GM21367 (cell line): ENCODE results near the gene RAB10.
"Not testable (repeated sequence)": the region's sequence is repeated elsewhere in the genome, so short reads cannot be mapped to it uniquely, and the experiment has no call there.

Experiments used
- ATAC-seq: cut with Tn5 transposase; IDR thresholded peaks from one replicate; pipeline ENCODE4 v1.9.1; 2021; ENCODE audit not compliant: unreplicated experiment

Gene RAB10

DNA sequence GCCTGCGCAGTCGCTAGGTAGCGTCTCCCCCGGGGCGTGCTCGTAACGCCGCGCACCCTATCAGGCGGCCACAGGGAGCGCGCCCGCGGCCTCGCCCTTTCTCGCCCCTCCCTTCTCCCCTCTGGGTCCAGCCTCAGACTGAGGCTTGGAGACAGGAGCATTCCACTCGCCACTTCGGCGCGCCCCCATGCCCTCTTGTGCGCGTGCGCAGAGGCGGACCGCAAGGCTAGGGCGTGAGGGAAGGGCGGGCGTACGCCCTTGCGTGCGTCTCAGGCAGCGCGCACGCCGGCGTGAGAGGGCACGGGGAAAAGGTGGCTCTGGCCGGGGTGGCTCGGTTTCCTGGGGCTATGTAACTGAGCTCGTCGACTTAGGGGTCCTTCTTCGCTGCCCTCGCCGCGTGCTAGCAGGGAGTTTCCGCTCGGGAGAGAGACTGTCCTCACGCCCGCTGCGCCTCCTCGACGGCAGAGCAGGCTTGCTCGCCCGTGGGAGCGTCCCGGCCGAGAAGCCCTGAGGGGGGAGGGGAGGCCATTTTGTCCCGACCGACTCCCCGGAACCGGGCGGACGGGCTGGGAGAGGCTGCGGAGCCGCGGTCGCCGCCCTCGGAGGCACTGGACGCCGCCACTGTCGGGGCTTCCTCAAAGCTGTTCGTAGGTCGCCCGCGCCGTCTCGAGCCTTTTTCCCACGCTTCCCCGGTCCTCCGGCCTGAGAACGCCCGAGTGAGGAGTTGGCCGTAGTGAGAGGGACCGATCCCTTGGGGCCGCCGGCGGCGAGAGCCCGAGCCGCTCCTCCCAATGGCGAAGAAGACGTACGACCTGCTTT is at the start of gene RAB10:
RAB10 (plus strand) TSS at position 267 of the 819 bp plus-strand sequence; CDS start at position 792, 525 bp downstream.
- ATAC-seq: peak; percentile 84

DNA sequence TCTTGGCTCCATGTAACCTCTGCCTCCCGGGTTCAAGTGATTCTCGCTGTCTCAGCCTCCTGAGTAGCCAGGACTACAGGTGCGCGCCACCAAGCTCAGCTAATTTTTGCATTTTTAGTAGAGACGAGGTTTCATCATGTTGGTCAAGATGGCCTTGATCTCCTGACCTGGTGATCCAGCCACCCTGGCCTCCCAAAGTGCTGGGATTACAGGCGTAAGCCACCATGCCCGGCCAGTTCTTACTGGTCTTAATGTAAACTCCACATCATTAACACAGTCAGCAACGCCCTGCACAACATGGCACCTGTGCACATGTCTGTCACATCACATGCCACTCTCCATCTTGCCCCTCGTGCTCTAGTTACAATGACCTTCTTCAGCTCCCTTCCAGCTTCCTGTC is 45.8 kb upstream of the RAB10 start:
- no peak for ATAC-seq

DNA sequence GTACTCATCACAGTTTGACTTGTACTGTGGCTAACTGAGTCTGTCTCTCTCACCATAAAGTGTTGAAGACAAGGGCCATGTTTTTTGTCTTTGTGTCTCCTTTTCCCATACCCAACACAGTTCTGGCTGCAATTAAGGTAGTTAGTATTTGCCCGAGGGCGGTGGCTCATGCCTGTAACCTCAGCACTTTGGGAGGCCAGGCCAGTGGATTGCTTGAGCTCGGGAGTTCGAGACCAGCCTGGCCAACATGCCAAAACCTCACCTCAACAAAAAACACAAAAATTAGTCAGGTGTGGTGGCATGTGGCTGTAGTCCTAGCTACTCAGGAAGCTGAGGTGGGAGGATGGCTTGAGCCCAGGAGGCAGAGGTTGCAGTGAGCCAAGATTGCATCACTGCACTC is 44.7 kb upstream of the RAB10 start:
- no peak for ATAC-seq

DNA sequence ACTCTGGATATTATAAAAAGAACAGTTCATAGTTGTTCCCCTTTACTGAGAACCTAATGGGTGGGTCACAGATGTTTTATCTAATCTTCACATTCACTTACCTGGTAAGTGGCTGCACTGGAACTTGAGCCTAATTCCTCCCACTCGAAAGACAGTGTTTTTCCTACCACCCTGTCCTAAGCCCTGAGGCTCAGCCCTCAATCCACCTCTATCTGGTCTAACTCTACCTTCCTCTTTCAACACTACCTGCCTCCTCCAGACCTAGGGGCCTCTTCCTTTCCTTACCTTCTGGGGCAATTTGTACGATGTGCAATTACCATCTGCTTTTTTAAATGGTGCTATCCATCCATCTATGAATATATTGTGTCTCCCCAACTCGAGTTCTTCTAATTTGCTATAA is 41.9 kb upstream of the RAB10 start:
- ATAC-seq: no peak

DNA sequence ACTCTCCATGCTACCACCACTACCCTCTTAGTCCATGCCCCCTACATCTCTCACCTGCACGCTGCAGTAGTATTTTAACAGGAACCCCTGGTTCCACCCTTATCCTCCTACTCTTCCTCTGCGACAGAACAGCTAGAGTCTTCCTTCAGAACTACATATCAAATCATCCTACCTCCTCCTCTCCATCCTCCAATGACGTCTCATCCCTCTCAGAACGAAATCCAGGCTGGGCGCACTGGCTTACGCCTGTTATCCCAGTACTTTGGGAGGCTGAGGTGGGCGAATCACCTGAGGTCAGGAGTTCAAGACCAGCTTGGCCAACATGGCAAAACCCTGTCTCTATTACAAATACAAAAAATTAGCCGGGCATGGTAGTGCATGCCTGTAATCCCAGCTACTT is 41.3 kb upstream of the RAB10 start:
- ATAC-seq: no peak

DNA sequence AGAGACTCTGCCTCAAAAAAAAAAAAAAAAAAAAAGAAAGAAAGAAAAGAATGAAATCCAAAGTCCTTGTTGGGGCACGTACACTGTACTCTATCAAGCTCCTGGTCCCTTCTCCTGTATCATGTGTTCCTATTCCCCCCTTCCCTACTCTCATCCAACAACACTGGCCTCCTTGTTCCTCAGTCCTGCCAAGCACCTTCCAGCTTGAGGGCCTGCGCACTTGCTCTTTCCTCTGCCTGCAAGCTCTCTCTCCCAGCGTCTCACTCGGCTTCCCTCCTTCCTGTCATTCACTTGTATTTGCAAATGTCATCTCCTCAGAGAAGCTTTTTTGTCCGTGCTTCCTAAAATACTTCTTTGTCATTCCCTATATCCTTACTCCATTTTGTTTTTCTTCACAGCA is 40.8 kb upstream of the RAB10 start:
- ATAC-seq: no peak

DNA sequence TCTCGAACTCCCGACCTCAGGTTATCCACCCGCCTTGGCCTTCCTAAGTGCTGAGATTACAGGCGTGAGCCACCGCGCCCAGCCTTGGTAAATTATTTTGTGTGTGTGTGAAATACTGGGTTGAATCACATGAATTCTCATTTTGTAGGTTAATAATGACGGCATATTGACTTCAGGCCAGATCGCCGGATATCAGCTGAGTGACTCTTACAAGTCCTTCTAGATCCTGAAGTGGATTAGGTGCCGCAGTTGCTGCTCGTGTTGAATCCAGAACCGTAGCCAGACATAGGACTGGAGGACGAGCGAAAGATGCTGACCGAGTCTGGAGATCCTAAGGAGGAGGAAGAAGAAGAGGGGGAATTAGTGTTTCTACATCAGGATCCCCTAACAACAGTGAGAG is 39.4 kb upstream of the RAB10 start:
- ATAC-seq: no peak

DNA sequence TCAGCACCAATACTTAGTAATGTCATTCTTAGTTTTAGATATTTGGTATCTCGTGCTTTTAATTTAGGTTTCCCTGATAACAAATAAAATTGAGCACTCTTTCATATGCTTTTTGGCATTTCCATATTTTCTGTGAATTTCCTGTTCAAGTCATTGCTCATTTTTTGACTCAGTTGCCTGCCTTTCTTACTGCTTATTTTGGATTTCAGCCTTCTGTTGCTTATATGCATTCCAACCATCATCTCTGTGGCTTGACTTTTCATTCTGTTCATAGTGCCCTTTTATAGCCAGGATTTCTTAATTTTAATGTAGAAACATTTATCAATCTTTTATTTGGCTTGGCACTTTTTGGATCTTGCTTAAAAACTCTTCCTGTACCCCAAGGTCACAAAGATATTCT is 37.0 kb upstream of the RAB10 start:
- ATAC-seq: no peak

DNA sequence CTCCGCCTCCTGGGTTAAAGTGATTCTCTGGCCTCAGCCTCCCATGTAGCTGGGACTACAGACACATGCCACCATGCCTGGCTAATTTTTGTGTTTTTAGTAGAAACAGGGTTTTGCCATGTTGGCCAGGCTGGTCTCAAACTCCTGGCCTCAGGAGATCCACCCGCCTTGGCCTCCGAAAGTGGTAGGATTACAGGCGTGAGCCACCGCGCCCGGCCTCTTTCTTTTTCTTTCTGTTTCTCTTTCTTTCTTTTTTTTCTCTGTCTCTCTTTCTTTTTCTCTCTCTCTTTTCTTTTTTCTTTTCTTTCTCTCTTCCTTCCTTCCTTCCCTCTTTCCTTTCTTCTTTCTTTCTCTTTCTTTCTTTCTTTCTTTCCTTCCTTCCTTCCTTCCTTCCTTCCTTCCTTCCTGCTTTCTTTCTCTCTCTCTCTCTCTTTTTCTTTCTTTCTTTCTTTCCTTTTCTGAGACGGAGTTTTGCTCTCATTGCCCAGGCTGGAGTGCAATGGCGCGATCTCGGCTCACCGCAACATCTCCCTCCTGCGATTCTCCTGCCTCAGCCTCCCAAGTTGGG is 35.0 kb upstream of the RAB10 start:
- ATAC-seq: not testable (repeated sequence)

DNA sequence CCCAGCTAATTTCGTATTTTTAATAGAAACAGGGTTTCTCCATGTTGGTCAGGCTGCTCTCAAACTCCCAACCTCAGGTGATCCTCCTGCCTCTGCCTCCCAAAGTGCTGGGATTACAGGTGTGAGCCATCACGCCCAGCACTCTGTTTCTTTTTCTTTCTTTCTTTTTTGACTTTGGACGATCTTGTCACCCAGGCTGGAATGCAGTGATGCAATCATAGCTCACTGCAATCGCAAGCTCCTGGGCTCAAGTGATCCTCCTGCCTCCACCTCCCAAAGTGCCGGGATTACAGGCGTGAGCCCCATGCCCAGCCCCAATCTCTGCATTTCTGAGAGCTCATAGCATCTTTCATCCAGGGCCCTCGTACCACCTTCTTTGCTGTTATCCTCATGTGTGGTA is 34.5 kb upstream of the RAB10 start:
- ATAC-seq: not testable (repeated sequence)

DNA sequence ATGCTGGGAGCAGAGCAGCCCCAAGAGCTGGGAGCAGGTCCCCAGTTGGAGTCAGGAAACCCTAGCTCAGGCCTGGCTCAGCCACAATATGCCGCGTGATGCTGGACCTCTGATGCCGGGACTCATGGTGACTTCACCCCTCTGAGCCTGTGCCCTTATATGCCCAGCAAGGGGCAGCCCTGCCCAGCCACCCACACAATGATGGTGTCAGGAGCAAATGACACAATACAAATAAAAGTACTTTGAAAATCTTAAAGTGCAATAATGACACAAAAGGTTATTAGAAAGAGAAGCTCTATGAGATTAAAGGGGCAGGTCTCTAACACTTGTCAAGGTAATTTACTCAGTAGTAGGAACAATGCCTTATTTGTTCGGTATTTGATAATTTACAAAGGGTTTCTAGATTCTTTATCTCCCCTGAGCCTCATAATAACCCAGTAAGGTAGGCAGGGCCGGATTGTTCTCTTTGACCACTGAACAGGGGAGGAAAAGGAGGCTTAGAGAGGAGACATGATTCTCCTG is 33.3 kb upstream of the RAB10 start:
- ATAC-seq: no peak

DNA sequence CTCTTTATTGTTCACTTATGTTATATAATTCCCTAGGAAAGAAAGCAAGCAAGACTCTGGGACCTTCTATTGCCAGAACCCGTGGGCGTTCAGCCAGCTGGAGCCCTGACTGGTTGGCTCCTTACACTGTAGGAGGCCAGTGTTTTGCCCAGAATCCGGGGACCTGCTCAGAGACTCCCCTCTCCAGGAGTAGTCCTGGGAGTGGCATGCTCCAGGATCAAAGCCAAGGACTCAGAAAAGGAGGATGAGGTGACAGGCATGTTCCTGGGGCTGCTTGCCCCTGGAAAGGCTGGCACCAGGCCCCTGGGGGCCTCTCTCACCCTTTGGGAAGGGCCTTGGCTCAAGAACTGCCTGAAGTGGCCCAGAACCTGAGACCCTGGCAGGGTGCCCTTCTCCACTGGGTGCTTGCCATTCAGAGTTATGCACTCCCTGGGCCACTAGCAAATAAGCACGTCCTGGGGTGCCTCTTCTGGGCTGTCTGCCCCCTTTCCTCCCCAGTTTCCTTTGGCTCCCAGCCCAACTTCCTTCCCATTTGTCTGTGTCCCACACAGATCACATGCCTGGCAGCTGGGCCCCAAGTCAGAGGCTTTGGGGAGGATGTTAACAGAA is 32.0 kb upstream of the RAB10 start:
- ATAC-seq: no peak

DNA sequence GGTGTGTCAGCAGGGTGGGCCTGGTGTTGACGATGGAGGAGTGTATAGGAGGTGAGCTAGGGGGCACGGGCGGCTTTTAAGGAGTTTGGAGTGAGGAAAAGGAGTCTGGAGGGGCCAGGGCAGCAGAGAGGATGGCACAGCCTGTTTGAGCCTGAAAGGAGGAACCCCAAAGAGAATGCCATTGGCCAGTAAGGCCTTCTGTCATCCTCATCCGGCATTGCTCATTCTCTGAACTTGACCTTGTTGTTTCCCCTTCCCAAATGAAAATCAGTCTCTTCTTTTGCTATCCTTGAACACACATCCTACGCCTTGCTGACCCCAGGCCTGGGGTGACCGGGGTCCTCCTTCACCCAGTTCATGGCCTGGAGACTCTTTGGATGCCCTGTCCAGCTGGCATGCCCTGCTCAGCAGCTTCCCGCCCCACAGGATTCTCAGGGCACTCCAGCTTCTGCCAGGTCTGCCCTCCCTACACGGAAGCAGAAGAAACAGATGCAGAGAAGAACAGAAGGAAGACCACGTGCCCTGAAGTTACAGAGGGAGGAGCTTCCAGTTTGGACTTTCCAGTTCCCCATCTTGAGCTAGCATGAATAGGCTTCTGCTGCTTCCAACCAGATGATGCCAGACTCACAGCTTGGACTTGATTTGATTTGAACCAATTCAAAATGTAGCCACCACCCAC is 31.1 kb upstream of the RAB10 start:
- no peak for ATAC-seq

DNA sequence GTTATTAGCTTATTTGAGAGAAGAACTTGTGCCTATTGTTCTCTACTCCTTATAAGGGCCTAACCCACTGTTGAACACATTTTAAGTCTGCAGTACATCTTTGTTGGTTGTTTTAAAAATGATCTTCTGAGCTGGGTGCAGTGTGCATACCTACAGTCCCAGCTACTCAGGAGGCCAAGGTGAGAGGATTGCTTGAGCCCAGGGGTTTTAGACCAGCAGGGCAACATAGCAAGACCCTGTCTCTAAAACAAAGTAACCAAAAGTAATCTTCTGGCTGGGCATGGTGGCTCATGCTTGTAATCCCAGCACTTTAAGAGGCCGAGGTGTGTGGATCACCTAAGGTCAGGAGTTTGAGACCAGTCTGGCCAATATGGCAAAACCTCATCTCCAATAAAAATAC is 25.8 kb upstream of the RAB10 start:
- no peak for ATAC-seq

DNA sequence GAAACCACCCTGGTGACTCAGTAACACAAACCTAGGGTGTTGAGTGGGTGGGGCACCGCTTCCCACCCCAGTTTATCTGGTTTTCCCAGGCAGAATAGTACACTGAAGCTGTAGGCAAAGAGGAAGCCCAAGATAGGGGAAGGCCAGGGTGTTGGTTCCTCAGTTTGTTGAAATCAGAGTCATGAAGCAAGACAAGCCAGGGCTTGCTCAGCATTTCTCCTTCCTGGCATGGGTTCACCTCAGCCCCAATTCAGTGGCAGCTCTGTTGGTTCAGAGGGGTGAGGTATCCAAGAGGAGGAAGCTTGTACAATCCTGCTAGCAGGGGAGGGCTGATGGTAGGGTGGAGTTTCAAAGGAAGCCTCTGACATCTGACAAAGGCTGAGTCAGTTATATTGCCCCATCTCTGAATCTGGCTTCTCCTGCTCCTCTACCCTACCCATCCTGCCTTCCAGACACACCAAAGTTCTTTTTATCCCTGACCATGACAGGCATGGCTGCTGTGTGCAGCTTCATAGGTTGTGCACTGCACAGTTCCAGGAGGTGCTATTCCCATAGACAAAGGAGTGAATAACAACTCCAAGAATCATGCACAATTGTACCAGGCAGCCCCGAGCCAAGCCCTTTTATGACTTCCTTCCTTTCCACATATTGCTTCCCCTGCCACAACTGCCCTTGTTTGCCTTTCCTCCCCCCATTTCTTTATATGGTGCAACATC is 24.9 kb upstream of the RAB10 start:
- no peak for ATAC-seq

DNA sequence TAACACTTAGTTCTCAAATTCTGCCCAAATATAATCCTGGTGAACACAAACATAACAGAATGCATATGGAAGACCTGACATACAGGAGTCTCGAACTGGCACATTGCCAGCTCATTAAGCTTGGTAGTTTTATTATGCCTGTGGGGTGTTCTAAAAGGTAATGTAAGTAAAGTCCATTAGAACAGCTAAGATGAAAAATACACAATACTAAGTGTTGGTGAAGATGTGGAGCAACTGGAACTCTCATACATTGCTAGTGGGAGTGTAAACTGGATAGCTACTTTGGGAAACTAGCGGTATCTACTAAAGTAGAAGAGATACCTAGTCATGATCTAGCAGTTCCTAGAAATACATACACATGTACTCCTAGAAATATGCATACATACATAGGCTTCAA is 24.3 kb upstream of the RAB10 start:
- no peak for ATAC-seq

DNA sequence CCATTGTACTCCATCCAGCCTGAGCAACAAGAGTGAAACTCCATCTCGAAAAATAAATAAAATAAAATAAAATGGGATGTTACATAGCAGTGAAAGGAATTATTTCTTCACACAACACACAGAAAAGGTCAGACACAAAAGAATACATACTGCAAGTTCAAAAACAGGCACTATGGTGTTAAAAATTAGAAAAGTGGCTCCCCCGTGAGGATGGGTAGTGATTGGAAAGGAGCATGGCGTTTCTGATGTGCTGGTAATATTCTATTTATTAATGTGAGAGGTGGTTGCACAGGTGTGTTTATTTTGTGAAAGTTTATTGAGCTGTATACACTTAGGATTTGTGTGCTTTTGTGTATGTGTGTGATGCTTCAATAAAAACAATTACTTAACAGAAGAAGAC is 22.9 kb upstream of the RAB10 start:
- ATAC-seq: no peak

DNA sequence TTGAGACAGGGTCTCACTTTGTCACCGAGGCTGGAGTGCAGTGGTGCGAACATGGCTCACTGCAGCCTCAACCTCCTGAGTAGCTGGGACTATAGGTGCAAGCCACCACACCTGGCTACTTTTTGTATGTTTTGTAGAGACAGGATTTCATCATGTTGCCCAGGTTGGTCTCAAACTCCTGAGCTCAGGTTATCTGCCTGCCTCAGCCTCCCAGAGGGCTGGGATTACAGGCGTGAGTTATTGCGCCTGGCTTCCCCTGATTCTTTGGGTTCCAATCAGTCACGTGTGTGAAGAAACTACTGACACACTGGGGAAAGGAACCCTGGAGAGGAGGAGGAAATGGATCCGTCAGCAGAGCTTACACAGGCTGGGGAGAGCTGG is 22.3 kb upstream of the RAB10 start:
- no peak for ATAC-seq

DNA sequence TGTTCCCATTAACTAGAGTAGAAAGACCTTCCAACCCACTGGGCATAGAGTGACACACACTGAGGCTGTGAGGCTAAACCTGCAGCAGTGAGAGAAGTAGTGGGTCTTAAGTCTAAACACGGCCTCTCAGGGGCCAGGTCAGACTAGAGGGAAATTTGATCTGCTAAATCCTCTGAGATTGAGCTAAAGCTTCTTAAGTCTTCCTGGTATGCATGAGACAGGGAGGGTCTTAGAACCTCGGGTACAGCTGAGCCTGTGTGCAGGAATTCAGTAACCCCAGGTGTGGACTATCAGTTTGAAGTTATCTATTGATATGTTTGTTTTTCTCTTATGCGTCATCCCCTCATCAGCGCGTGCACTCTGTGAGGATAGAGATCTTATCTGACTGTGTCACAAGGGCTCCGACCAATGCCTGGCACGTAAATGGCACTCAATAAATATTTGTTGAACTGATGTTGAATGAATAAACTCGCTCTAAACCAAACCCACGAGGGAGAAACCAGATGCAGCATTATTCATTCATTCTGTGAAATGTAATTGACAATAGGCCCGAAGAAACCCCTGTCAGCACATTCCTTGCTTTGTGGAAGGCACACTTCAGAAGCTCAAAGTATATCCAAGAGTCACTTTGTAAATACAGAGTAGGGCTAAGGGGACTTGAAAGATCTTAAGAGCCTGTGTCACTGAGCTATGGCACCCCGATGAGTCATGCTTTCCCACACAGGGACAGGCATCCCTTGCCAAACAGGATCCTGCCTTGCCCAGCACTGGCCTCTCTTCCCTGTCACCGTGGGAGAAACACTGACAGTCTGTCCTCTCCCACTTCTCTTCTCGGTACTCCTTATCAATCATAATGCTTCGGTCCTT is 21.7 kb upstream of the RAB10 start:
- no peak for ATAC-seq

DNA sequence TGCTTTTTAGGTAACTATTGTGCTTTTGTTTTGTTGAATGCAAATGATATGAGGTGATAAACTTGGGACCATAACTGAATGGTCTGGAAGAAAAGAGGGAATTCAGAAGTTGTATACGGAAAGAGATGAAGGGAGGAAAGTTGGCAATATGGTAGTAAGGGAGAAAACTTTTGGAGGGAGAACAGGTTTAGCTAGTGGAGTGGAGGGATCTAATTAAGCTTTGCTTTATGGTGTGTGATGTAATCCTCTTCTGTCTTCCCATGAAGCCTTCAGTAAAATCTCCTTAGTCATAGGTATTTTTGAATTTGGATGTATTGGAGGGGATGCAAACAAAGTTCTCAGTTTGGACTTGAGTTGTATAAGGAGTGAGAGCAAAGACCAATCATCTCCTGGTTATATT is 20.2 kb upstream of the RAB10 start:
- no peak for ATAC-seq
